ENCODE data around the gene PLPP4.

DNA sequence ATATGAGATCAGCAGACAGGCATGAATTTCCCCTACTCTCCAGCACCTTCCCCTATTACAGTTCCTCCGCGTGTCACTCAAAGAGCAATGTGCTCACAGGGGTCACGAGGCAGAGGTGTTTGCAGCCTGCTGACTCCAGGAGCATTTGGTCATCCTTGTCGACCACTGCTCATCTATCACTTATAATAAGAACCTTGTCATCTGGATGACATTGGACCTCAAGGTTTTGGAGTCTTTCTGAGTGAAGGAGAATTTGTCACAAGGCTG is 32.9 kb upstream of the PLPP4 start:
- TF ChIP-seq, protein P1, sequence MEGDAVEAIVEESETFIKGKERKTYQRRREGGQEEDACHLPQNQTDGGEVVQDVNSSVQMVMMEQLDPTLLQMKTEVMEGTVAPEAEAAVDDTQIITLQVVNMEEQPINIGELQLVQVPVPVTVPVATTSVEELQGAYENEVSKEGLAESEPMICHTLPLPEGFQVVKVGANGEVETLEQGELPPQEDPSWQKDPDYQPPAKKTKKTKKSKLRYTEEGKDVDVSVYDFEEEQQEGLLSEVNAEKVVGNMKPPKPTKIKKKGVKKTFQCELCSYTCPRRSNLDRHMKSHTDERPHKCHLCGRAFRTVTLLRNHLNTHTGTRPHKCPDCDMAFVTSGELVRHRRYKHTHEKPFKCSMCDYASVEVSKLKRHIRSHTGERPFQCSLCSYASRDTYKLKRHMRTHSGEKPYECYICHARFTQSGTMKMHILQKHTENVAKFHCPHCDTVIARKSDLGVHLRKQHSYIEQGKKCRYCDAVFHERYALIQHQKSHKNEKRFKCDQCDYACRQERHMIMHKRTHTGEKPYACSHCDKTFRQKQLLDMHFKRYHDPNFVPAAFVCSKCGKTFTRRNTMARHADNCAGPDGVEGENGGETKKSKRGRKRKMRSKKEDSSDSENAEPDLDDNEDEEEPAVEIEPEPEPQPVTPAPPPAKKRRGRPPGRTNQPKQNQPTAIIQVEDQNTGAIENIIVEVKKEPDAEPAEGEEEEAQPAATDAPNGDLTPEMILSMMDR (IDR thresholded peaks at IDR 0.05): no peak
- TF ChIP-seq POLR2AphosphoS5 (IDR thresholded peaks at IDR 0.05) (no peak), POLR2A (IDR thresholded peaks at IDR 0.05) (no peak)
